KOPT-K1 (cell line): Measurements from ENCODE around the gene YIPF3.
A peak's percentile ranks its signal among the peaks of the same experiment; 100 is the strongest.

Experiments used
- H3K27ac ChIP-seq: fragments of 200-600 bp; sonication (generic); 2 replicates; pipeline ENCODE4 v1.5.1; 2016; ENCODE audit warnings: antibody characterized with exemption, mild to moderate bottlenecking, low read depth, low read length; ENCODE audit not compliant: poor library complexity, severe bottlenecking
- H3K36me3 ChIP-seq: fragments of 200-600 bp; sonication (generic); 2 replicates; pipeline ENCODE4 v1.5.1; 2017; ENCODE audit warnings: antibody characterized with exemption, mild to moderate bottlenecking, low read length, moderate library complexity; ENCODE audit not compliant: insufficient read depth
- H3K9me3 ChIP-seq: fragments of 200-600 bp; sonication (generic); 2 replicates; pipeline ENCODE4 v1.5.1; 2017; ENCODE audit warnings: antibody characterized with exemption, low read length, mild to moderate bottlenecking; ENCODE audit not compliant: insufficient read depth, poor library complexity, severe bottlenecking

Gene YIPF3

GRCh38 chr6:43517505-43518357 lies 1.0 kb upstream of the YIPF3 start:
- H3K9me3 ChIP-seq: no peaks in the 10 kb centered on the region
- H3K27ac ChIP-seq: peak overlapping the region; percentile 78
- H3K36me3 ChIP-seq: peaks cover 71% of the 10 kb centered on the region

- H3K36me3 ChIP-seq: peaks cover 71% of the 10 kb centered on the region
- no peaks in the 10 kb centered on the region for H3K9me3 ChIP-seq
- H3K27ac ChIP-seq: peak overlapping the region; percentile 78
These were observed 394 bp downstream of the YIPF3 start for GRCh38 chr6:43516367-43516696.

GRCh38 chr6:43515808-43516207 lies 918 bp downstream of the YIPF3 start:
- H3K27ac ChIP-seq: peak overlapping the region; percentile 78
- no peaks in the 10 kb centered on the region for H3K9me3 ChIP-seq
- peaks cover 71% of the 10 kb centered on the region for H3K36me3 ChIP-seq

GRCh38 chr6:43511824-43512415 lies 4.8 kb downstream of the YIPF3 start:
- Histone ChIP-seq H3K36me3 (peaks cover 55% of the 10 kb centered on the region), H3K27ac (no peak overlapping the region)

GRCh38 chr6:43510827-43511163 lies 5.9 kb downstream of the YIPF3 start:
- H3K36me3 ChIP-seq: peaks cover 62% of the 10 kb centered on the region
- H3K9me3 ChIP-seq: no peaks in the 10 kb centered on the region
- H3K27ac ChIP-seq: no peak overlapping the region

More at GRCh38 chr6:43511824-43512415, 4.8 kb downstream of the YIPF3 start:
- H3K9me3 ChIP-seq: no peaks in the 10 kb centered on the region

- Histone ChIP-seq H3K27ac (no peak within 1 kb of the TSS), H3K9me3 (no peaks in the 10 kb centered on the region), H3K36me3 (peaks cover 62% of the 10 kb centered on the region)
These were observed 6.5 kb downstream of the YIPF3 start, which contains the start of gene LRRC73 for GRCh38 chr6:43509984-43510826. Gene LRRC73 (minus strand): TSS chr6:43510346. CDS start chr6:43509785, 561 bp downstream.

- H3K9me3 ChIP-seq: no peaks in the 10 kb centered on the region
- H3K27ac ChIP-seq: no peak overlapping the region
- peaks cover 62% of the 10 kb centered on the region for H3K36me3 ChIP-seq
These were observed 7.4 kb downstream of the YIPF3 start for GRCh38 chr6:43509142-43509983.

- Histone ChIP-seq H3K36me3 (peaks cover 62% of the 10 kb centered on the region), H3K9me3 (no peaks in the 10 kb centered on the region), H3K27ac (no peak overlapping the region)
These were observed 8.1 kb downstream of the YIPF3 start for GRCh38 chr6:43508481-43509141.

GRCh38 chr6:43506667-43507471 lies 9.9 kb downstream of the YIPF3 start:
- Histone ChIP-seq H3K9me3 (no peaks in the 10 kb centered on the region), H3K36me3 (peaks cover 62% of the 10 kb centered on the region), H3K27ac (no peak overlapping the region)

GRCh38 chr6:43506171-43506570 lies 10.6 kb downstream of the YIPF3 start:
- H3K9me3 ChIP-seq: no peaks in the 10 kb centered on the region
- no peak overlapping the region for H3K27ac ChIP-seq
- peaks cover 62% of the 10 kb centered on the region for H3K36me3 ChIP-seq

GRCh38 chr6:43505718-43506117 lies 11.0 kb downstream of the YIPF3 start:
- no peak overlapping the region for H3K27ac ChIP-seq

GRCh38 chr6:43504756-43505593 lies 11.8 kb downstream of the YIPF3 start:
- Histone ChIP-seq H3K9me3 (no peaks in the 10 kb centered on the region), H3K27ac (no peak overlapping the region), H3K36me3 (peaks cover 64% of the 10 kb centered on the region)

More at GRCh38 chr6:43505718-43506117, 11.0 kb downstream of the YIPF3 start:
- H3K36me3 ChIP-seq: peaks cover 62% of the 10 kb centered on the region
- H3K9me3 ChIP-seq: no peaks in the 10 kb centered on the region

- H3K27ac ChIP-seq: no peak overlapping the region
- H3K36me3 ChIP-seq: peaks cover 79% of the 10 kb centered on the region
- H3K9me3 ChIP-seq: no peaks in the 10 kb centered on the region
These were observed 13.3 kb downstream of the YIPF3 start for GRCh38 chr6:43503443-43503842.
